ENCODE data around the gene UBE2S.

DNA sequence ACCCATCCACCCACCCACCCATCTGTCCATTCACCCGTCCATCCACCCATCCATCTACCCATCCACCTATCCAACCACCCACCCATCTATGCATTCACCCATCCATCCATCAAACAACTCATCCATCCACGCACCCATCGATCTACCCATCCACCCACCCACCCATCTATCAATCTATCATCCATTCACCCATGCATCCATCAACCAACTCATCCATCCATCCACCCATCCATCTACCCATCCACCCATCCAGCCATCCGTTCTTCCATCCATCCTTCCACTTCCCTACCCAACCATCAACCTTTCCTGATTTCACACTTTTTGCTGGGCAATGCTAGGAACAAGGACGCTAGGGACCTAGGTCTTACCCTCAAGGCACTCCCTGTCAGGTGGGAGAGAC, 25.6 kb downstream of the UBE2S start:
- TF ChIP-seq CTCF (tag by site-specific recombination; IDR thresholded peaks at IDR 0.05) = no peak
- no peak for TF ChIP-seq ZNF174 (tag by site-specific recombination; IDR thresholded peaks at IDR 0.05)
- no peak for TF ChIP-seq ZBTB44 (tag by site-specific recombination; IDR thresholded peaks at IDR 0.05)
- no peak for TF ChIP-seq SP7 (tag by site-specific recombination; IDR thresholded peaks at IDR 0.05)
- TF ChIP-seq ZSCAN16 (tag by site-specific recombination; IDR thresholded peaks at IDR 0.05) = no peak
- TF ChIP-seq ZNF558 (tag by site-specific recombination; IDR thresholded peaks at IDR 0.05) = no peak
- TF ChIP-seq ZBTB1 (tag by site-specific recombination; IDR thresholded peaks at IDR 0.05) = no peak
- no peak for TF ChIP-seq ZNF16 (tag by site-specific recombination; IDR thresholded peaks at IDR 0.05; ENCODE audit: low read depth)
- no peak for TF ChIP-seq ZNF777 (tag by site-specific recombination; IDR thresholded peaks at IDR 0.05; ENCODE audit: borderline replicate concordance)
- TF ChIP-seq ZBTB26 (tag by site-specific recombination; optimal IDR thresholded peaks at IDR 0.05) = no peak
- no peak for TF ChIP-seq SALL2 (tag by site-specific recombination; IDR thresholded peaks at IDR 0.05; ENCODE audit: borderline replicate concordance)
- no peak for TF ChIP-seq ZNF785 (tag by site-specific recombination; IDR thresholded peaks at IDR 0.05)

Measured in HEK293 (cell line).